GM12892 (cell line): ENCODE measurements around the gene CCDC92.

Experiments used
- POLR2A ChIP-seq: IDR thresholded peaks from 2 replicates; pipeline ENCODE4 v1.6.1; 2011; ENCODE audit warnings: low read depth, low read length, control low read depth
- POLR2AphosphoS5 ChIP-seq: IDR thresholded peaks from 2 replicates; pipeline ENCODE4 v1.6.1; 2011; ENCODE audit warnings: low read depth, low read length, control low read depth
- TAF1 ChIP-seq: IDR thresholded peaks from 2 replicates; pipeline ENCODE4 v1.6.1; 2011; ENCODE audit warnings: low read depth, mild to moderate bottlenecking, control low read depth, low read length, borderline replicate concordance

GRCh38 chr12:123960029-123960735 lies 12.4 kb downstream of the CCDC92 start:
- TF ChIP-seq POLR2A (no peak), POLR2AphosphoS5 (no peak), TAF1 (no peak)
